SK-N-SH treated with all-trans-retinoic acid at 6 μM for 48 hours (cell line): ENCODE data around the gene RBAK.

Experiments
- ESRRG ChIP-seq: fragments of 250-450 bp; sonication (Bioruptor Pico); IDR thresholded peaks from 2 replicates; pipeline ENCODE4 v1.6.1; 2021; ENCODE audit warnings: mild to moderate bottlenecking
- PPARA ChIP-seq: fragments of 250-450 bp; sonication (Bioruptor Pico); IDR thresholded peaks from 2 replicates; pipeline ENCODE4 v1.5.0; 2020; ENCODE audit warnings: mild to moderate bottlenecking, borderline replicate concordance
- ZNF565 ChIP-seq: fragments of 450-650 bp; formaldehyde crosslinking; conservative IDR thresholded peaks from 2 replicates; pipeline ENCODE4 v1.5.0; 2020; ENCODE audit warnings: low read depth, mild to moderate bottlenecking, moderate library complexity
- TF ChIP-seq, protein P1 (sequence below): fragments of 250-450 bp; sonication (Bioruptor Pico); IDR thresholded peaks from 2 replicates; pipeline ENCODE4 v1.5.1; 2020; ENCODE audit warnings: low read depth, mild to moderate bottlenecking, moderate library complexity
- TF ChIP-seq, protein P2 (sequence below): fragments of 250-450 bp; sonication (Bioruptor Pico); IDR thresholded peaks from 2 replicates; pipeline ENCODE4 v1.5.0; 2020; ENCODE audit warnings: mild to moderate bottlenecking, moderate library complexity
- TF ChIP-seq, protein P3 (sequence below): fragments of 250-450 bp; sonication (Bioruptor Pico); IDR thresholded peaks from 2 replicates; pipeline ENCODE4 v1.5.1; 2021; ENCODE audit warnings: mild to moderate bottlenecking, moderate library complexity
- TF ChIP-seq, protein P4 (sequence below): fragments of 250-450 bp; sonication (Bioruptor Pico); IDR thresholded peaks from 2 replicates; pipeline ENCODE4 v1.8.0; 2020; ENCODE audit warnings: mild to moderate bottlenecking, moderate library complexity, borderline replicate concordance

DNA sequence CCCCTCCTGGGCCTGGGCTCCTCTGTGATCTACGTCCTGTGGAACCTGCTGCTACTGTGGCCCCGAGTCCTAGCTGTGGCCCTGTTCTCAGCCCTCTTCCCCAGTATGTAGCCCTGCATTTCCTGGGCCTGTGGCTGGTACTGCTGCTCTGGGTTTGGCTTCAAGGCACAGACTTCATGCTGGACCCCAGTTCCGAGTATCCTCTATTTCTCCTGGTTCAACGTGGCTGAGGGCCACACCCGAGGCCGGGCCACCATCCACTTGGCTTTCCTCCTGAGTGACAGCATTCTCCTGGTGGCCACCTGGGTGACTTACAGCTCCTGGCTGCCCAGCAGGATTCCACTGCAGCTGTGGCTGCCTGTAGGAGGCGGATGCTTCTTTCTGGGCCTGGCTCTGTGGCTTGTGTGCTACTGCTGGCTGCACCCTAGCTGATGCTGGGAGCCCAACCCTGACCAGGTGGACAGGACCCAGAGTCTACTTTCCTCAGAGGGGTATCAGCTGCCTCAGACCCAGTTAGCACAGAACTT lies 48.9 kb upstream of the RBAK start:
- TF ChIP-seq, protein P1, sequence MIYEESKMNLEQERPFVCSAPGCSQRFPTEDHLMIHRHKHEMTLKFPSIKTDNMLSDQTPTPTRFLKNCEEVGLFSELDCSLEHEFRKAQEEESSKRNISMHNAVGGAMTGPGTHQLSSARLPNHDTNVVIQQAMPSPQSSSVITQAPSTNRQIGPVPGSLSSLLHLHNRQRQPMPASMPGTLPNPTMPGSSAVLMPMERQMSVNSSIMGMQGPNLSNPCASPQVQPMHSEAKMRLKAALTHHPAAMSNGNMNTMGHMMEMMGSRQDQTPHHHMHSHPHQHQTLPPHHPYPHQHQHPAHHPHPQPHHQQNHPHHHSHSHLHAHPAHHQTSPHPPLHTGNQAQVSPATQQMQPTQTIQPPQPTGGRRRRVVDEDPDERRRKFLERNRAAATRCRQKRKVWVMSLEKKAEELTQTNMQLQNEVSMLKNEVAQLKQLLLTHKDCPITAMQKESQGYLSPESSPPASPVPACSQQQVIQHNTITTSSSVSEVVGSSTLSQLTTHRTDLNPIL, result no peak
- no peak for TF ChIP-seq ZNF565 (CRISPR knock-in tag)
- TF ChIP-seq PPARA (CRISPR knock-in tag), result no peak
- TF ChIP-seq, protein P2, sequence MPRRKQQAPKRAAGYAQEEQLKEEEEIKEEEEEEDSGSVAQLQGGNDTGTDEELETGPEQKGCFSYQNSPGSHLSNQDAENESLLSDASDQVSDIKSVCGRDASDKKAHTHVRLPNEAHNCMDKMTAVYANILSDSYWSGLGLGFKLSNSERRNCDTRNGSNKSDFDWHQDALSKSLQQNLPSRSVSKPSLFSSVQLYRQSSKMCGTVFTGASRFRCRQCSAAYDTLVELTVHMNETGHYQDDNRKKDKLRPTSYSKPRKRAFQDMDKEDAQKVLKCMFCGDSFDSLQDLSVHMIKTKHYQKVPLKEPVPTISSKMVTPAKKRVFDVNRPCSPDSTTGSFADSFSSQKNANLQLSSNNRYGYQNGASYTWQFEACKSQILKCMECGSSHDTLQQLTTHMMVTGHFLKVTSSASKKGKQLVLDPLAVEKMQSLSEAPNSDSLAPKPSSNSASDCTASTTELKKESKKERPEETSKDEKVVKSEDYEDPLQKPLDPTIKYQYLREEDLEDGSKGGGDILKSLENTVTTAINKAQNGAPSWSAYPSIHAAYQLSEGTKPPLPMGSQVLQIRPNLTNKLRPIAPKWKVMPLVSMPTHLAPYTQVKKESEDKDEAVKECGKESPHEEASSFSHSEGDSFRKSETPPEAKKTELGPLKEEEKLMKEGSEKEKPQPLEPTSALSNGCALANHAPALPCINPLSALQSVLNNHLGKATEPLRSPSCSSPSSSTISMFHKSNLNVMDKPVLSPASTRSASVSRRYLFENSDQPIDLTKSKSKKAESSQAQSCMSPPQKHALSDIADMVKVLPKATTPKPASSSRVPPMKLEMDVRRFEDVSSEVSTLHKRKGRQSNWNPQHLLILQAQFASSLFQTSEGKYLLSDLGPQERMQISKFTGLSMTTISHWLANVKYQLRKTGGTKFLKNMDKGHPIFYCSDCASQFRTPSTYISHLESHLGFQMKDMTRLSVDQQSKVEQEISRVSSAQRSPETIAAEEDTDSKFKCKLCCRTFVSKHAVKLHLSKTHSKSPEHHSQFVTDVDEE (CRISPR knock-in tag), result no peak
- TF ChIP-seq ESRRG (CRISPR knock-in tag), result no peak
- TF ChIP-seq, protein P3, sequence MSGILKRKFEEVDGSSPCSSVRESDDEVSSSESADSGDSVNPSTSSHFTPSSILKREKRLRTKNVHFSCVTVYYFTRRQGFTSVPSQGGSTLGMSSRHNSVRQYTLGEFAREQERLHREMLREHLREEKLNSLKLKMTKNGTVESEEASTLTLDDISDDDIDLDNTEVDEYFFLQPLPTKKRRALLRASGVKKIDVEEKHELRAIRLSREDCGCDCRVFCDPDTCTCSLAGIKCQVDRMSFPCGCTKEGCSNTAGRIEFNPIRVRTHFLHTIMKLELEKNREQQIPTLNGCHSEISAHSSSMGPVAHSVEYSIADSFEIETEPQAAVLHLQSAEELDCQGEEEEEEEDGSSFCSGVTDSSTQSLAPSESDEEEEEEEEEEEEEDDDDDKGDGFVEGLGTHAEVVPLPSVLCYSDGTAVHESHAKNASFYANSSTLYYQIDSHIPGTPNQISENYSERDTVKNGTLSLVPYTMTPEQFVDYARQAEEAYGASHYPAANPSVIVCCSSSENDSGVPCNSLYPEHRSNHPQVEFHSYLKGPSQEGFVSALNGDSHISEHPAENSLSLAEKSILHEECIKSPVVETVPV (CRISPR knock-in tag), result no peak
- TF ChIP-seq, protein P4, sequence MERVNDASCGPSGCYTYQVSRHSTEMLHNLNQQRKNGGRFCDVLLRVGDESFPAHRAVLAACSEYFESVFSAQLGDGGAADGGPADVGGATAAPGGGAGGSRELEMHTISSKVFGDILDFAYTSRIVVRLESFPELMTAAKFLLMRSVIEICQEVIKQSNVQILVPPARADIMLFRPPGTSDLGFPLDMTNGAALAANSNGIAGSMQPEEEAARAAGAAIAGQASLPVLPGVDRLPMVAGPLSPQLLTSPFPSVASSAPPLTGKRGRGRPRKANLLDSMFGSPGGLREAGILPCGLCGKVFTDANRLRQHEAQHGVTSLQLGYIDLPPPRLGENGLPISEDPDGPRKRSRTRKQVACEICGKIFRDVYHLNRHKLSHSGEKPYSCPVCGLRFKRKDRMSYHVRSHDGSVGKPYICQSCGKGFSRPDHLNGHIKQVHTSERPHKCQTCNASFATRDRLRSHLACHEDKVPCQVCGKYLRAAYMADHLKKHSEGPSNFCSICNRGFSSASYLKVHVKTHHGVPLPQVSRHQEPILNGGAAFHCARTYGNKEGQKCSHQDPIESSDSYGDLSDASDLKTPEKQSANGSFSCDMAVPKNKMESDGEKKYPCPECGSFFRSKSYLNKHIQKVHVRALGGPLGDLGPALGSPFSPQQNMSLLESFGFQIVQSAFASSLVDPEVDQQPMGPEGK (CRISPR knock-in tag), result no peak
